HG03520 (cell line): ENCODE data around the gene CPS1.

Source experiments
- ATAC-seq: cut with Tn5 transposase; IDR thresholded peaks from one replicate; pipeline ENCODE4 v1.9.1; 2021; ENCODE audit warnings: mild to moderate bottlenecking, moderate library complexity; ENCODE audit not compliant: unreplicated experiment

CPS1 gene

DNA sequence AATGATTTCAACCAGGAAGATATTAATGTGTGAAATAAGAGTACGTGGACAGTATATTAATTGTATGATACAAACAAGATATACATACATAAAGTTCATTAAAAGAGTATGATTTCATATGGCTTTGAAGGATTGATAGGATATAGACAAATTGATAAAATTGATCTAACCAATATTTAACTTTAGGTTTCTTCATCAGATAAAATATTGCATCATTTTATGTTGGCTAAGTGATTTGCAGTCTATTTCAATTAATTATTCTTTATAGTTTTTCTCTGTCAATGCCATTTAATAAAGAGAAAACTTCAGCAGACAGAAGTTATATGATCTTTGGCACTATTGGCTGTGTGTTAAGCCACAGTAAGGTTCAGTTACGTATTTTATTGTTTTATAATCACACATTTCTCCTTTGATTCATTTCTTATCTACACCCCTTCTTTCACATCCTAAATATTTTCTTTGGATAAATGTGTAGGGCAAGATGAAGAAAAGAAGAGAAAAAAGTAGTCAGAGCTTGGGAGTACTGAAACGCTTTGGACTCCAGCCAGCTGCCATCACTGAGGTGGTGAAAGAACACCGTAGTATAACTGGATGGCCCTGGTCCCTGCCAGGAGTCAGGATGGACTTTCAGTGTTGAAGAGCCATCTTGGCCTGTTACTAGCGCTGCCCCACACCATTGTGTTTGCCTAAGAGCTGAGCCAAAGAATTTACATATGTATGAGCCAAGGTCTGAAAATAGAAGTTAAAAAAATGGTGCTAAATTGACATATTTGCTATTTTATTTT lies 9.8 kb upstream of the CPS1 start:
- no peak for ATAC-seq

- ATAC-seq: no peak
Observed at GRCh38 chr2:210548031-210548430, 8.4 kb upstream of the CPS1 start.

GRCh38 chr2:210548878-210549384 lies 7.5 kb upstream of the CPS1 start:
- ATAC-seq: no peak

GRCh38 chr2:210551001-210551400 lies 5.4 kb upstream of the CPS1 start:
- ATAC-seq: no peak

- no peak for ATAC-seq
Observed at GRCh38 chr2:210553373-210553772, 3.0 kb upstream of the CPS1 start.

GRCh38 chr2:210555555-210555954 lies 844 bp upstream of the CPS1 start:
- no peak for ATAC-seq

GRCh38 chr2:210557721-210558120 lies 1.3 kb downstream of the CPS1 start:
- ATAC-seq: no peak

DNA sequence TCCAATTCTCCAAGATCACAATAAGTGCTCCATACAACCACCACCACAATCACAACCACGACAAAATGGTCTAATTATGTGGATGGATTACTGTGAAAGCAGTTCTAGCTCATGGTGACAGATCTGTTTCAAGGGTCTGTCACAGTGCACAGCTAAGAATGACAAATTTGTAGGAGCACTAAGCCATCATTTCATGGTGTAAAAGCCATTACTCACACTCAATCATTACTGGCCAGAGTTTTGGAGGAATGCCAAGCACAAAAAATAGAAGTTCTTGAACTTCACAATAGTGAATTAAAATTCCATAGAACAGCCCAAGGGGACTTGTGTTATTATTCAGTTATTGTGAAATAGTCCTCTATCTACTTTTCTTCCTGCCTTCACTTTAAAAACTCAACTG lies 2.3 kb downstream of the CPS1 start:
- no peak for ATAC-seq

DNA sequence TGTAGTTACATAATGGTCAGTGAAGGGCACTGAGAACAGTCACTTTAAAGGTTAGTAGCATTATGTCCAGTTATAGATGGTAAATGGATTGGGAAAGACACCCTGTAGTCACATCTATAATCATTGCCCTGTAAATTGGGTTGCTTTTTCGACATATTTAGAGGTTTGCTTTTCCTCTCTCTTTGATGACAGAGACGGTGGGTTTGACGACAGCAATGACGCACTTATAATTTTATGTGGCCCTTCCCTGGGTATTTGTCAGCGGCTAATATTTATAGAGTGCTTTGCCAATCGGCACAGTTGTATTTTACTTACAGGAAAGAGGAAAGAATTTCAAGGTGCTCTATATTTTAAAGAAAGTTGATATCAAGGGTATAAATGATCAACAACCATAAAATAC lies 2.8 kb downstream of the CPS1 start:
- ATAC-seq: no peak

DNA sequence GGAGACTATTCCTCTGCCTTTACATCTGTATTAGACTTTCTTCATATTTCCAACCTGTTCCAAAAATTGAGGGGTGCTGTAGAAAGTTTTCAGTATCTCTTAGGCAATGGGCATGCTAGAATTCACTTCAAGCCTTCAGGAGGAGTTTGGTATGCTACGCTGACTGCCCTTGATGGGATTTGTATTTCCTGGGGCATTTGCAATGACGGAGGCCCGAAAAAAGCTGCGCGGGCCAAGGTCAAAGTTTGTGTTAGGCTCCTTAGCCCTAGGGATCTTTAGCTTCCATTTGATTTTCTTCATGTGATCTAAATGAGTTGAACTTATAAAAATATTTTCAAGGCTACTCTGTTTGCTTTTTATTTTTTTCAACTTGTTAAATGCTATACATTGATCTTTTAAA lies 5.1 kb downstream of the CPS1 start:
- ATAC-seq: no peak

GRCh38 chr2:210562091-210562490 lies 5.7 kb downstream of the CPS1 start:
- no peak for ATAC-seq

GRCh38 chr2:210562502-210563080 lies 6.2 kb downstream of the CPS1 start:
- ATAC-seq: no peak

GRCh38 chr2:210567279-210567678 lies 10.9 kb downstream of the CPS1 start:
- ATAC-seq: no peak

DNA sequence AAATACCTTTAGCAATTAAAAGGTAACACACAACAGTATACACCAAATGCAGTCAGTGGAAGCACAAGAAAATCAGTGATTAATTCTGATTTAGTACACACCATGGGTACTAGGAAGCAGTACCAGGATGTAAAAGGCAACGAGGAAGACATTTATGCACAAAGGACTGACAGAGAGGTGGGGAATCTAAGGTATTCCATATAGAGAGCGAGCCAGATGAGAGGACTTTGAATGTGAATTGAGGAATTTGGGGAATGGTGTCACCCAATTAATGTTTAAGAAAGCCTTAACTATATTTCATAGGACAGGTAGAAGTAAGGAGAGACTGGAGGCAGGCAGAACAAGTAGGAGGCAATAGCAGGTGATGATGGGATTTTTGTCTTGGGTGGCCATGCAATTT lies 11.7 kb downstream of the CPS1 start:
- ATAC-seq: no peak

GRCh38 chr2:210577263-210578071 lies 21.1 kb downstream of the CPS1 start:
- ATAC-seq: peak; percentile 90

DNA sequence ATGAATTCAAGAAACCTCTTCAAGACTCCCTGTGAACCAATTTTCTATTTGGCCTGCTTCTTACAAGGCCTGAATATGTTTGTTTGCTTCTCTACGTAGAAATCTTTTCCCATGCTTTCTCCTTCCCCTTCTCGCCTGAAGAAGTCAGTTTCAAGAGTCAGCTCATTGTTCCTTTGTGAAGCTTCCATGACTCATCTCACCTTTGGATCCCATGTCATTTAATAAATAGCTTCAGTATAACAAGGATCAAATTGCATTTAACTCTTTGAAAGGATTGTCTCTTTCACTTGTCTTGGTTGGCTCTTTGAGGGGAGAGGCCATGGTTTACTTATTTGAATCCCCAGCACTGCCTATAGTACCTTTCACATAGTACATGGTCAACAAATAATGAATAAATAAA lies 28.4 kb downstream of the CPS1 start:
- no peak for ATAC-seq

GRCh38 chr2:210586381-210586780 lies 30.0 kb downstream of the CPS1 start:
- no peak for ATAC-seq

- no peak for ATAC-seq
Observed at GRCh38 chr2:210591663-210592062, 35.3 kb downstream of the CPS1 start.

GRCh38 chr2:210592726-210593125 lies 36.3 kb downstream of the CPS1 start:
- no peak for ATAC-seq

DNA sequence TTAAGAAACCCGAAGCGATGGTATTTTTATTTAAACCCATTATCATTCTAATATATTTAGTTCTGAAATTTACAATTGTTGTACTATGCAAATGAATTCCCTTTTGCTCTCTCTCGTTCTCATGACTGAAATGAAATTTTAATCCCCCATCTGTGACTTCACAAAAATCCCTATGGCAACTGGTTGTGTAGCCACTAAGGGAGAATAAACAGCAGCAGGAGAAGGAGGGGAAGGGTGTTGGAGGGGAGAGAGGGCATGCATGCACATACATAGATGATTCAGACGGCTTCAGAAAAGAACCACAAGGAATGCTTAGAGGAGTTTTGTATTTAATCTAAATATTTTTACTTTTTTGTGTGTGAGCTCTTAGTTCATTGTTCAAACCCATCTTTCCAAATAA lies 36.8 kb downstream of the CPS1 start:
- ATAC-seq: no peak

DNA sequence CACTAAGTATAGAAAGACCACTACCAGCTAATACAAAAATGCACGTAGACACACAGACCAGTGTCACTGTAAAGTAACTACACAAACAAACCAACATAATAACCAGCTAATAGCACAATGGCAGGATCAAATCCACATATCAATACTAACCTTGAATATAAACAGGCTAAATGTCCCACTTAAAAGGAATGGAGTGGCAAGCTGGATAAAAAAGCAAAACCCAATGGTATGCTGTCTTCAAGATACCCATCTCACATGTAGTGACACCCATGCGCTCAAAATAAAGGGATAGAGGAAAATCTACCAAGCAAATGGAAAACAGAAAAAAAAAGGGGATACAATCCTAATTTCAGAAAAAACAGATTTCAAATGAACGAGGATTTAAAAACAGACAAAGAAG lies 41.8 kb downstream of the CPS1 start:
- no peak for ATAC-seq

DNA sequence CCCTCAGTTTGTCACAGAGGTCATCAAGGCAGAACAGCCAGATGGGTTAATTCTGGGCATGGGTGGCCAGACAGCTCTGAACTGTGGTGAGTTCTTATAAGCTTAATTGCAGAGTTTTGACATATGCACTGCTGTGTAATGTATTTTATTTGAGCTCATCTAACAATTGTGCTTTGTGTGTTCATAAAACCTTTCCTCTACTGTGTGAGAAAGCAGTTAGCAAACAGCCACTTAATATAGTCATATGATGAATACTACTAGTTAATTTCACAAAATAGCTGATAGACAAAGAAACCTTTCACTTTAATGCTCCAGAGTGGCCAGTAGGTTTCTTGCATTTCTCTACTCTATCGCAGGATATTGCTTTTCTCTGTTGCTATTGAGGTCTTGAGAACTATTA lies 43.1 kb downstream of the CPS1 start:
- no peak for ATAC-seq
